HCT116 (cell line): ENCODE data around the gene WEE1.

ENCODE experiments used
- EGR1 ChIP-seq: IDR thresholded peaks from 2 replicates; pipeline ENCODE4 v1.6.1; 2012; ENCODE audit warnings: low read depth
- EZH2 ChIP-seq: fragments of 200-600 bp; sonication (generic); IDR thresholded peaks from 2 replicates; pipeline ENCODE4 v1.6.1; 2017; ENCODE audit warnings: antibody characterized with exemption, mixed run types
- JUND ChIP-seq: IDR thresholded peaks from 2 replicates; pipeline ENCODE4 v1.6.1; 2012
- POLR2A ChIP-seq: IDR thresholded peaks from 2 replicates; pipeline ENCODE4 v1.7.0; 2011; ENCODE audit warnings: borderline replicate concordance; ENCODE audit not compliant: insufficient read depth, insufficient read length; ENCODE audit errors: extremely low read depth
- POLR2AphosphoS5 ChIP-seq: IDR thresholded peaks from 2 replicates; pipeline ENCODE4 v1.6.1; 2011; ENCODE audit warnings: mild to moderate bottlenecking, low read depth, low read length, moderate library complexity
- SP1 ChIP-seq: IDR thresholded peaks from 2 replicates; pipeline ENCODE4 v1.6.1; 2012; ENCODE audit warnings: low read depth
- YY1 ChIP-seq: IDR thresholded peaks from 2 replicates; pipeline ENCODE4 v1.6.1; 2011; ENCODE audit warnings: low read length, low read depth, moderate library complexity, mild to moderate bottlenecking; ENCODE audit not compliant: insufficient replicate concordance; ENCODE audit errors: extremely low read depth
- ZNF274 ChIP-seq: fragments of 200-500 bp; sonication (Bioruptor generic); IDR thresholded peaks from 2 replicates; pipeline ENCODE4 v1.6.1; 2014; ENCODE audit warnings: mild to moderate bottlenecking, low read depth, low read length, inconsistent platforms
- TF ChIP-seq, protein P1 (sequence below): IDR thresholded peaks from 2 replicates; pipeline ENCODE4 v1.6.1; 2012
- TF ChIP-seq, protein P2 (sequence below), 3 experiments: fragments of 200-600 bp in 1 of 3; sonication (generic) in 1 of 3; IDR thresholded peaks in 2 of 3; conservative IDR thresholded peaks in 1 of 3; 2 replicates each; pipeline ENCODE4 v1.5.1; 2012 to 2017; ENCODE audit warnings: low read depth in 2 of 3, low read length in 2 of 3, antibody characterized with exemption in 1 of 3, borderline replicate concordance in 1 of 3, control low read depth in 1 of 3, mild to moderate bottlenecking in 1 of 3, mixed read lengths in 1 of 3, mixed run types in 1 of 3, moderate library complexity in 1 of 3; ENCODE audit not compliant: insufficient read depth in 1 of 3
- TF ChIP-seq, protein P3 (sequence below): IDR thresholded peaks from 2 replicates; pipeline ENCODE4 v1.6.1; 2012

DNA sequence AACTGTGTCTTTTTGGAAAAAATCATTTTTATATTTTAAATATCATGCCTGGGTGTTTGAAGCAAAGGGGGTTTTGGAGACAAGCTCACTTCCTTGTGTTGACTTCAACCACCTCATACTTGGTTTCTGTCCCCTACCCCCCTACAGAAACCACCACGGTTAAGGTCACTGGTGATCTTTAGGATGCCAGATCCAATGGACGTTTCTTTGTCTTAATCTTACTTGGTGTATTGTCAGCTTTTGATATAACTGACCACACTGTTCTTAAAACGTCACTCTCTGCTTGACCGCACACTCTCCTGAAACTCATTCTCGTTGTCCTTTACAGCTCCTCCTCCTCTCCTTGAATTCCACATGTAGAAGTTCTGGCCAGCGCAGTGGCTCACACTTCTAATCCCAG lies 55.6 kb downstream of the WEE1 start:
- TF ChIP-seq, protein P1, sequence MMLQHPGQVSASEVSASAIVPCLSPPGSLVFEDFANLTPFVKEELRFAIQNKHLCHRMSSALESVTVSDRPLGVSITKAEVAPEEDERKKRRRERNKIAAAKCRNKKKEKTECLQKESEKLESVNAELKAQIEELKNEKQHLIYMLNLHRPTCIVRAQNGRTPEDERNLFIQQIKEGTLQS, result no peak
- TF ChIP-seq, protein P2, sequence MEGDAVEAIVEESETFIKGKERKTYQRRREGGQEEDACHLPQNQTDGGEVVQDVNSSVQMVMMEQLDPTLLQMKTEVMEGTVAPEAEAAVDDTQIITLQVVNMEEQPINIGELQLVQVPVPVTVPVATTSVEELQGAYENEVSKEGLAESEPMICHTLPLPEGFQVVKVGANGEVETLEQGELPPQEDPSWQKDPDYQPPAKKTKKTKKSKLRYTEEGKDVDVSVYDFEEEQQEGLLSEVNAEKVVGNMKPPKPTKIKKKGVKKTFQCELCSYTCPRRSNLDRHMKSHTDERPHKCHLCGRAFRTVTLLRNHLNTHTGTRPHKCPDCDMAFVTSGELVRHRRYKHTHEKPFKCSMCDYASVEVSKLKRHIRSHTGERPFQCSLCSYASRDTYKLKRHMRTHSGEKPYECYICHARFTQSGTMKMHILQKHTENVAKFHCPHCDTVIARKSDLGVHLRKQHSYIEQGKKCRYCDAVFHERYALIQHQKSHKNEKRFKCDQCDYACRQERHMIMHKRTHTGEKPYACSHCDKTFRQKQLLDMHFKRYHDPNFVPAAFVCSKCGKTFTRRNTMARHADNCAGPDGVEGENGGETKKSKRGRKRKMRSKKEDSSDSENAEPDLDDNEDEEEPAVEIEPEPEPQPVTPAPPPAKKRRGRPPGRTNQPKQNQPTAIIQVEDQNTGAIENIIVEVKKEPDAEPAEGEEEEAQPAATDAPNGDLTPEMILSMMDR (IDR thresholded peaks at IDR 0.05 in 2 of 3, conservative IDR thresholded peaks at IDR 0.05 in 1 of 3; ENCODE audit: borderline replicate concordance in 1 of 3, insufficient read depth in 1 of 3, low read depth in 2 of 3, low read length in 2 of 3), result no peak
- TF ChIP-seq POLR2AphosphoS5, result no peak
- no peak for TF ChIP-seq POLR2A
- no peak for TF ChIP-seq EZH2
- TF ChIP-seq, protein P3, sequence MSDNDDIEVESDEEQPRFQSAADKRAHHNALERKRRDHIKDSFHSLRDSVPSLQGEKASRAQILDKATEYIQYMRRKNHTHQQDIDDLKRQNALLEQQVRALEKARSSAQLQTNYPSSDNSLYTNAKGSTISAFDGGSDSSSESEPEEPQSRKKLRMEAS, result no peak
- no peak for TF ChIP-seq YY1
- no peak for TF ChIP-seq SP1
- no peak for TF ChIP-seq ZNF274
- no peak for TF ChIP-seq EGR1
- TF ChIP-seq JUND, result no peak
